Activated CD8-positive, alpha-beta T cell treated with anti-CD3 and anti-CD28 coated beads for 36 hours (primary cell): ENCODE measurements around the gene FAM3D. TPM values are rescaled to one million over a fixed set of nuclear protein-coding genes. Genes with fewer than 3 reads are reported as not detected.

Experiments
- ATAC-seq: fragments of 200-7000 bp; cut with Tn5 transposase; one replicate; pipeline ENCODE4 v1.10.0; 2021; ENCODE audit warnings: mild to moderate bottlenecking, moderate library complexity
- CTCF ChIA-PET: fragments of 350-600 bp; sonication (Branson Sonifier 250); formaldehyde crosslinking; loops from one replicate; lab custom pipeline; 2021; ENCODE audit warnings: antibody characterized with exemption; lab: Charles Lee
- POLR2A ChIA-PET: fragments of 350-600 bp; sonication (Branson Sonifier 250); formaldehyde crosslinking; loops from one replicate; lab custom pipeline; 2021; ENCODE audit warnings: antibody characterized with exemption; lab: Charles Lee
- DNase-seq: peaks from one replicate; pipeline ENCODE4 v3.0.0-alpha.2; 2020
- H3K27ac Mint-ChIP-seq: one replicate; pipeline ENCODE4 v1.8.0; 2021; ENCODE audit warnings: mild to moderate bottlenecking, mixed read lengths
- H3K27me3 Mint-ChIP-seq: one replicate; pipeline ENCODE4 v1.8.0; 2021; ENCODE audit warnings: mixed read lengths
- H3K36me3 Mint-ChIP-seq: one replicate; pipeline ENCODE4 v1.8.0; 2021; ENCODE audit warnings: low read depth, mixed read lengths
- H3K4me1 Mint-ChIP-seq: one replicate; pipeline ENCODE4 v1.8.0; 2021; ENCODE audit warnings: low read depth, mixed read lengths
- H3K4me3 Mint-ChIP-seq: one replicate; pipeline ENCODE4 v1.8.0; 2021; ENCODE audit warnings: mild to moderate bottlenecking, moderate library complexity, mixed read lengths
- H3K9me3 Mint-ChIP-seq: one replicate; pipeline ENCODE4 v1.8.0; 2021; ENCODE audit warnings: mixed read lengths
- CTCF ChIP-seq: fragments of 200-600 bp; IDR thresholded peaks from one replicate; pipeline ENCODE4 v1.8.0; 2022; ENCODE audit warnings: antibody characterized with exemption, mild to moderate bottlenecking
- intact Hi-C: fragments of 100-400 bp; cut with micrococcal nuclease; formaldehyde crosslinking; loops from one replicate; pipeline ENCODE4 v1.10.0; 2022
- total RNA-seq, 2 experiments: library from RNA; stranded (reverse); gene quantifications; one replicate each; pipeline ENCODE4 v1.2.3, GENCODE V29; 2021

Gene FAM3D
- total RNA-seq, 2 experiments from 2014 or later, result not detected

- Mint-ChIP-seq H3K9me3 (no peaks in the 10 kb centered on the region), H3K36me3 (no peaks in the 10 kb centered on the region), H3K4me1 (no peaks in the 10 kb centered on the region), H3K27me3 (no peaks in the 10 kb centered on the region), H3K27ac (no peak overlapping the region), H3K4me3 (no peak overlapping the region)
- ChIA-PET POLR2A (no interaction called here), CTCF (interaction anchor here (1.2 to 1.5 kb wide), 2 partner anchors 40 to 68 kb away, joined by 4 read pairs; no protein-coding TSS in a partner anchor)
- intact Hi-C loops, result no loop called here
- DNase-seq (no peak), ATAC-seq (no peak)
- no peak for TF ChIP-seq CTCF
Measured at GRCh38 chr3:58637509-58637908, 29.1 kb downstream of the FAM3D start.

GRCh38 chr3:58635371-58636285 is 30.9 kb downstream of the FAM3D start:
- H3K9me3 Mint-ChIP-seq, result no peaks in the 10 kb centered on the region
- ATAC-seq (no peak), DNase-seq (no peak)
- H3K36me3 Mint-ChIP-seq, result no peaks in the 10 kb centered on the region
- intact Hi-C loops, result no loop called here
- no peak overlapping the region for H3K27ac Mint-ChIP-seq
- peaks cover 4% of the 10 kb centered on the region for H3K27me3 Mint-ChIP-seq
- no peak for TF ChIP-seq CTCF
- H3K4me1 Mint-ChIP-seq, result no peaks in the 10 kb centered on the region
- POLR2A ChIA-PET, result no interaction called here
- CTCF ChIA-PET, result interaction anchor here (9.3 kb wide), 1 partner anchor 67 kb away, joined by 161 read pairs; no protein-coding TSS in a partner anchor
- H3K4me3 Mint-ChIP-seq, result no peak overlapping the region

GRCh38 chr3:58633157-58633865 is 33.3 kb downstream of the FAM3D start:
- Mint-ChIP-seq H3K27ac (no peak overlapping the region), H3K36me3 (no peaks in the 10 kb centered on the region), H3K4me1 (no peaks in the 10 kb centered on the region), H3K4me3 (no peak overlapping the region), H3K27me3 (peaks cover 4% of the 10 kb centered on the region), H3K9me3 (no peaks in the 10 kb centered on the region)
- DNase-seq (no peak), ATAC-seq (no peak)
- intact Hi-C loops, result no loop called here
- ChIA-PET CTCF (interaction anchor here (1.2 to 9.3 kb wide), 3 partner anchors 12 to 64 kb away, joined by 3 to 161 read pairs (median 20); no protein-coding TSS in a partner anchor), POLR2A (no interaction called here)
- TF ChIP-seq CTCF, result no peak

GRCh38 chr3:58631742-58632141 is 34.8 kb downstream of the FAM3D start:
- ChIA-PET CTCF (interaction anchor here (1.0 to 9.3 kb wide), 8 partner anchors 9 to 421 kb away, joined by 3 to 161 read pairs (median 8); partner anchors contain the start of genes HTD2 and RPP14), POLR2A (no interaction called here)
- ATAC-seq, result no peak
- peaks cover 4% of the 10 kb centered on the region for H3K27me3 Mint-ChIP-seq
- no peak for DNase-seq
- no peak overlapping the region for H3K4me3 Mint-ChIP-seq
- no peaks in the 10 kb centered on the region for H3K4me1 Mint-ChIP-seq
- no peak for TF ChIP-seq CTCF
- H3K27ac Mint-ChIP-seq, result no peak overlapping the region
- no peaks in the 10 kb centered on the region for H3K9me3 Mint-ChIP-seq
- H3K36me3 Mint-ChIP-seq, result no peaks in the 10 kb centered on the region
- intact Hi-C loops, result loop anchor here (2.0 kb wide), 1 partner anchor 63 kb away; no protein-coding TSS in a partner anchor
